Measurements from ENCODE around the gene COL8A1. TPM values are rescaled to one million over a fixed set of nuclear protein-coding genes. Genes with fewer than 3 reads are reported as not detected.
"Not testable (repeated sequence)": the region's sequence is repeated elsewhere in the genome, so short reads cannot be mapped to it uniquely, and the experiment has no call there.

Gene COL8A1
- total RNA-seq, 1 experiment from 2014 or later = 112 TPM

DNA sequence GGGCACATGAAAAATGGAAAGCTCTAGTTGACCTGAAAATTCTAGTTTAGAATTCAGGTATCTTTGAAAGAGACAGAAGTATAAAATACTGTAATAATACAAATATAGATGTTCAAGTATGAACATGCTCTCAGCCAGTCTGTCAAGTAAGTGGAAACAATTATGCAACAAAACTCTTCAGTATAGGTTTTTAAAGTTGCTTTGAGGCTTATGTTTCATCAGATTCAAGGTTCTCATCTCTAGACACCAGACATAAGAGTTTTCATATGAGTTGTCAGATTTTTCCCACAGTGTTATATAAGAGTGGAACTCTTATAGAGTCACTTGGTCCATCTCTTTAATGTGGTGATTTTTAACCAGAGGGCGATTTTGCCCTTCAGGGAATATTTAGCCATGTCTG lies 201.2 kb downstream of the COL8A1 start:
- H3K27ac Mint-ChIP-seq (ENCODE audit: low read depth, unreplicated experiment) = no peak overlapping the region
- TF ChIP-seq, protein P1, sequence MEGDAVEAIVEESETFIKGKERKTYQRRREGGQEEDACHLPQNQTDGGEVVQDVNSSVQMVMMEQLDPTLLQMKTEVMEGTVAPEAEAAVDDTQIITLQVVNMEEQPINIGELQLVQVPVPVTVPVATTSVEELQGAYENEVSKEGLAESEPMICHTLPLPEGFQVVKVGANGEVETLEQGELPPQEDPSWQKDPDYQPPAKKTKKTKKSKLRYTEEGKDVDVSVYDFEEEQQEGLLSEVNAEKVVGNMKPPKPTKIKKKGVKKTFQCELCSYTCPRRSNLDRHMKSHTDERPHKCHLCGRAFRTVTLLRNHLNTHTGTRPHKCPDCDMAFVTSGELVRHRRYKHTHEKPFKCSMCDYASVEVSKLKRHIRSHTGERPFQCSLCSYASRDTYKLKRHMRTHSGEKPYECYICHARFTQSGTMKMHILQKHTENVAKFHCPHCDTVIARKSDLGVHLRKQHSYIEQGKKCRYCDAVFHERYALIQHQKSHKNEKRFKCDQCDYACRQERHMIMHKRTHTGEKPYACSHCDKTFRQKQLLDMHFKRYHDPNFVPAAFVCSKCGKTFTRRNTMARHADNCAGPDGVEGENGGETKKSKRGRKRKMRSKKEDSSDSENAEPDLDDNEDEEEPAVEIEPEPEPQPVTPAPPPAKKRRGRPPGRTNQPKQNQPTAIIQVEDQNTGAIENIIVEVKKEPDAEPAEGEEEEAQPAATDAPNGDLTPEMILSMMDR (IDR thresholded peaks at IDR 0.05; ENCODE audit: unreplicated experiment) = no peak
- no peak for DNase-seq (ENCODE audit: unreplicated experiment)
- H3K36me3 Mint-ChIP-seq (ENCODE audit: insufficient read depth, unreplicated experiment) = no peaks in the 10 kb centered on the region
- intact Hi-C loops (cut with micrococcal nuclease) = no loop called here
- no peaks in the 10 kb centered on the region for H3K27me3 Mint-ChIP-seq (ENCODE audit: insufficient read depth, unreplicated experiment)
- CTCF ChIA-PET = interaction anchor here (0.6 to 3.2 kb wide), 10 partner anchors 9 to 423 kb away, joined by 3 to 20 read pairs (median 4); no protein-coding TSS in a partner anchor
- POLR2A ChIA-PET = interaction anchor here (0.5 to 1.1 kb wide), 3 partner anchors 10 to 421 kb away, joined by 3 to 5 read pairs (median 4); partner anchors contain the start of gene TBC1D23
- BruUV-seq (replicated peaks) = no TSS peak
- H3K4me3 Mint-ChIP-seq (ENCODE audit: unreplicated experiment) = no peak overlapping the region
- no peaks in the 10 kb centered on the region for H3K9me3 Mint-ChIP-seq (ENCODE audit: unreplicated experiment)
- H3K4me1 Mint-ChIP-seq (ENCODE audit: insufficient read depth, unreplicated experiment) = no peaks in the 10 kb centered on the region

DNA sequence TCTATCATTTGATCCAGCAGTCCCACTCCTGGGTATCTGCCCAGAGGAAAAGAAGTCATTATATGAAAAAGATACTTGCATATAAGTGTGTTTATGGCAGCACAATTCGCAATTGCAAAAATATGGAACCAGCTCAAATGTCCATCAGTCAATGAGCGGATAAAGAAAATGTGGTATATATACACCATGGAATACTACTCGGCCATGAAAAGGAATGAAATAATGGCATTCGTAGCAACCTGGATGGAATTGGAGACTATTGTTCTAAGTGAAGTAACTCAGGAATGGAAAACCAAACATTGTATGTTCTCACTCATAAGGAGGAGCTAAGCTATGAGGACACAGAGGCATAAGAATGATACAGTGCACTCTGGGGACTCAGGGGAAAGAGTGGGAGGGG lies 203.6 kb downstream of the COL8A1 start:
- H3K27ac Mint-ChIP-seq (ENCODE audit: low read depth, unreplicated experiment); H3K36me3 Mint-ChIP-seq (ENCODE audit: insufficient read depth, unreplicated experiment); intact Hi-C loops (cut with micrococcal nuclease); H3K4me1 Mint-ChIP-seq (ENCODE audit: insufficient read depth, unreplicated experiment); H3K27me3 Mint-ChIP-seq (ENCODE audit: insufficient read depth, unreplicated experiment); H3K4me3 Mint-ChIP-seq (ENCODE audit: unreplicated experiment); H3K9me3 Mint-ChIP-seq (ENCODE audit: unreplicated experiment); DNase-seq (ENCODE audit: unreplicated experiment); BruUV-seq (replicated peaks): not testable (repeated sequence)
- CTCF ChIA-PET = interaction anchor here (1.2 to 3.2 kb wide), 5 partner anchors 9 to 412 kb away, joined by 3 to 21 read pairs (median 4); no protein-coding TSS in a partner anchor
- POLR2A ChIA-PET = interaction anchor here (0.9 to 1.2 kb wide), 4 partner anchors 356 to 418 kb away, joined by 3 to 4 read pairs (median 4); partner anchors contain the start of gene TBC1D23

DNA sequence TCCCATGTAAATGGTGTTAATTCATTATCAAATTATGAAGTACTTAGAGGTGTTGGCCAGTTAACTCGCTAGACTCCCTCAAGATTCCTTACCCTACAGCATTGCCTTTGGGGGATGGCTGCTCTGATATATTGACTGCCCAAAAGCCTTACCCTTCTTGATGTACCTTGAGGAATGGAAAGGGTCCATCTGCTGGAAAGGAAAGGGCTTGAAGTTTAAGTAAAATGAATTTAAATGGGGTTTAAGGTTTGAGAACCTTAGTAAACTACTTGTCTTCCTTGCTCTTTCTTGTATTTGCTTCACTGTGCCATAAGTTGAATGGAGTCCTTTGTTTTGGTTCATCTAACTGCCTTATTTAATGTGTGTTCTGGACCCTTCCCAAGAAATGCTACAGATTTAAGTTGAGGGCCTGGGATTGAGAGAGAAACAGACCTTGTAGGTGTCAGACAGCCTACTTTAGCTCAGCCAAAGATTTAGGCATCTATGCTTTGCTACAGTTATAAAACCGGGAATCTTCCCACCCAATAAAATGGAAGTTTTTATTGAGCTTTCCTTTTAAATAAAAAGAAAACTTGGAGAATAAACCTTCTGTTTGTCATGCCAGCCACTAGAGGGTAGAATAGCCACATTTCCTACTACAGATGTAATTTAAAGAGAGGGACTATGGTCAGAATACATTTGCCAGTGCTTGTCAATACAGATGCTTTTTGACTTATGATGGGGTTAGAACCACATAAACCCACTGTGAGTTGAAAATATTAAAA lies 204.6 kb downstream of the COL8A1 start:
- peak; percentile 52 for DNase-seq (ENCODE audit: unreplicated experiment)

DNA sequence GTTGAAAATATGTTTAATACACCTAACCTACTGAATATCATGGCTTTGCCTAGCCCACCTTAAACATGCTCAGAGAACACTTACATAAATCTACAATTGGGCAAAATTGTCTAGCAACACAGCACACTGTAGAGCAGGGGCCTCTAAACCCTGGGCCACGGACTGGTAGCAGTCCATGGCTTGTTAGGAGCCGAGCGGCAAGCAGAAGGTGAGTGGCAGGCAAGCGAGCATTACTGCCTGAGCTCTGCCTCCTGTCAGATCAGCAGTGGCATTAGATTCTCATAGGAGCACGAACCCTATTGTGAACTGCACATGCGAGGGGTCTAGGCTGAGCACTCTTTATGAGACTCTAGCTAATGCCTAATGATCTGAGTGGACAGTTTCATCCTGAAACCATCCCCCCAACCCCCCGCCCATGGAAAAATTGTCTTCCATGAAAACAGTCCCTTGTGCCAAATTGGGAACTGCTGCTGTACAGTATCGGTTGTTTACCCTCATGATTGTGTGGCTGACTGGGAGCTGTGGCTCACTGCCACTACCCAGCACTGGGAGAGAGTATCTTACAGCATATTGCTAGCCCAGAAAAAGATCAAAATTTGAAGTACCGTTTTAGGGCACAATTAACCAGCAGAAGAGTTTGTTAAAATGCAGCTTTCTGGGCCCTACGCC lies 205.3 kb downstream of the COL8A1 start:
- TF ChIP-seq, protein P1 (IDR thresholded peaks at IDR 0.05; ENCODE audit: unreplicated experiment) = no peak
- Mint-ChIP-seq H3K4me1 (ENCODE audit: insufficient read depth, unreplicated experiment) (no peaks in the 10 kb centered on the region), H3K27me3 (ENCODE audit: insufficient read depth, unreplicated experiment) (no peaks in the 10 kb centered on the region), H3K9me3 (ENCODE audit: unreplicated experiment) (no peaks in the 10 kb centered on the region), H3K4me3 (ENCODE audit: unreplicated experiment) (no peak overlapping the region), H3K36me3 (ENCODE audit: insufficient read depth, unreplicated experiment) (peaks cover 6% of the 10 kb centered on the region), H3K27ac (ENCODE audit: low read depth, unreplicated experiment) (no peak overlapping the region)
- DNase-seq (ENCODE audit: unreplicated experiment) = no peak
- BruUV-seq (replicated peaks) = no TSS peak
- ChIA-PET POLR2A (interaction anchor here (0.7 to 1.5 kb wide), 8 partner anchors 22 to 419 kb away, joined by 3 to 5 read pairs (median 4); no protein-coding TSS in a partner anchor), CTCF (interaction anchor here (0.5 to 2.6 kb wide), 59 partner anchors 9 to 1381 kb away, joined by 3 to 42 read pairs (median 5); partner anchors contain the start of gene TBC1D23)
- intact Hi-C loops (cut with micrococcal nuclease) = loop anchor here (1.0 kb wide), 4 partner anchors 164 to 411 kb away; no protein-coding TSS in a partner anchor

More for the DNA sequence above, 204.6 kb downstream of the COL8A1 start:
- CTCF ChIA-PET = interaction anchor here (0.6 to 2.6 kb wide), 42 partner anchors 9 to 486 kb away, joined by 3 to 42 read pairs (median 5); partner anchors contain the start of gene TBC1D23
- H3K36me3 Mint-ChIP-seq (ENCODE audit: insufficient read depth, unreplicated experiment) = peaks cover 3% of the 10 kb centered on the region
- no peaks in the 10 kb centered on the region for H3K27me3 Mint-ChIP-seq (ENCODE audit: insufficient read depth, unreplicated experiment)
- POLR2A ChIA-PET = interaction anchor here (0.6 to 1.5 kb wide), 7 partner anchors 23 to 411 kb away, joined by 3 to 5 read pairs (median 4); no protein-coding TSS in a partner anchor
- no peak overlapping the region for H3K4me3 Mint-ChIP-seq (ENCODE audit: unreplicated experiment)
- intact Hi-C loops (cut with micrococcal nuclease) = loop anchor here (1.0 kb wide), 4 partner anchors 164 to 411 kb away; no protein-coding TSS in a partner anchor
- H3K27ac Mint-ChIP-seq (ENCODE audit: low read depth, unreplicated experiment) = no peak overlapping the region
- H3K4me1 Mint-ChIP-seq (ENCODE audit: insufficient read depth, unreplicated experiment) = no peaks in the 10 kb centered on the region
- BruUV-seq (replicated peaks) = no TSS peak
- TF ChIP-seq, protein P1 (IDR thresholded peaks at IDR 0.05; ENCODE audit: unreplicated experiment) = peak; percentile 69
- no peaks in the 10 kb centered on the region for H3K9me3 Mint-ChIP-seq (ENCODE audit: unreplicated experiment)
